Thoracic aorta (tissue), 2 donors: Measurements from ENCODE around the gene REP15. TPM values are rescaled to one million over a fixed set of nuclear protein-coding genes. Genes with fewer than 3 reads are reported as not detected.

Experiments
- ATAC-seq: fragments of 150-250 bp; one replicate; pipeline ENCODE4 v1.8.0; 2017; ENCODE audit warnings: low read depth; ENCODE audit not compliant: insufficient number of reproducible peaks, low FRiP score
- DNase-seq: peaks from one replicate; pipeline ENCODE4 v3.0.0-alpha.2; 2020; ENCODE audit warnings: low spot score
- H3K27ac ChIP-seq, 2 donors: fragments of 200-600 bp; sonication (generic); 1 replicate in 1 of 2; 2 replicates in 1 of 2; pipeline ENCODE4 v1.5.1; 2016; ENCODE audit warnings: mild to moderate bottlenecking in 2 of 2, moderate library complexity in 2 of 2
- H3K27me3 ChIP-seq: fragments of 200-600 bp; sonication (generic); replicated peaks from 2 replicates; pipeline ENCODE4 v1.6.0; 2016; ENCODE audit warnings: mild to moderate bottlenecking; ENCODE audit not compliant: insufficient read depth
- H3K36me3 ChIP-seq: fragments of 200-600 bp; sonication (generic); one replicate; pipeline ENCODE4 v1.5.1; 2016
- H3K4me1 ChIP-seq, 2 donors: fragments of 200-600 bp; sonication (generic); 1 replicate in 1 of 2; 2 replicates in 1 of 2; pipeline versions ENCODE4 v1.5.1 to v1.6.0; 2016; ENCODE audit warnings: low read depth in 2 of 2, mild to moderate bottlenecking in 1 of 2; ENCODE audit not compliant: control insufficient read depth in 1 of 2
- H3K4me3 ChIP-seq: fragments of 200-600 bp; sonication (generic); 2 replicates; pipeline ENCODE4 v1.5.1; 2016; ENCODE audit warnings: mild to moderate bottlenecking
- H3K9me3 ChIP-seq: fragments of 200-600 bp; sonication (generic); 2 replicates; pipeline ENCODE4 v1.5.1; 2016
- CTCF ChIP-seq: fragments of 200-600 bp; sonication (generic); IDR thresholded peaks from one replicate; pipeline ENCODE4 v1.5.1; 2019; ENCODE audit warnings: antibody characterized with exemption
- total RNA-seq, 2 donors: library from RNA; depleted of rRNA; stranded (reverse); fragments of >200 nt; gene quantifications; one replicate each; pipeline versions ENCODE4 v1.1.0 to v1.2.3, GENCODE V29; 2016

Gene REP15
- total RNA-seq, 2 donors from 2014 or later: 5.6 to 8.3 TPM

DNA sequence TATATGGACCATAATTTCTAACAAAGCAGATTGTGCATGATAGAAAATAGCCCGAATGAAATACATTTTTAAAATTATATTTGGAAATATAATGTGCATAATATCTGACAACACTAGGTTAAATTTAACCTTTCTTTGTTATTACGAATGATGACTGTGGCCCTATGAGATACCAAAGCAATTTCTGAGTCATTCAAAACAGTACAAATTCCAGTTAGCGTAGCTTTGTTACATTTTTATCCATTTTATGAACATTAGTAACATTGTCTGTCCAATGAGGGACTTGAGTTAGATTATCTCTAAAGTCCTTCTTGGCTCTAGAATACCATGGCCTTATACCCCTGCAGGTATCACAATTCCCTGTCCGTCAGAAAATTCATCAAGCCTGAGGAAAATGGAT, 39.0 kb upstream of the REP15 start:
- peaks cover 3% of the 10 kb centered on the region for H3K36me3 ChIP-seq
- DNase-seq: no peak
- H3K4me1 ChIP-seq: peaks cover 10 to 35% of the 10 kb centered on the region in 2 donors
- peak overlapping the region; percentile 19 for H3K4me3 ChIP-seq
- H3K9me3 ChIP-seq: no peaks in the 10 kb centered on the region
- H3K27me3 ChIP-seq: no peaks in the 10 kb centered on the region
- no peak for TF ChIP-seq CTCF
- peak overlapping the region; percentile 80 to 81 for H3K27ac ChIP-seq
- no peak for ATAC-seq

- no peak overlapping the region for H3K4me3 ChIP-seq
- no peak for ATAC-seq
- no peak for DNase-seq
- H3K9me3 ChIP-seq: no peaks in the 10 kb centered on the region
- H3K4me1 ChIP-seq: peaks cover 15 to 41% of the 10 kb centered on the region in 2 donors
- no peak for TF ChIP-seq CTCF
- no peaks in the 10 kb centered on the region for H3K27me3 ChIP-seq
- peaks cover 15% of the 10 kb centered on the region for H3K36me3 ChIP-seq
- H3K27ac ChIP-seq: peak overlapping the region in 1 of 2 donors; percentile 85
These were observed 30.5 kb upstream of the REP15 start for GRCh38 chr12:27665704-27666103.

DNA sequence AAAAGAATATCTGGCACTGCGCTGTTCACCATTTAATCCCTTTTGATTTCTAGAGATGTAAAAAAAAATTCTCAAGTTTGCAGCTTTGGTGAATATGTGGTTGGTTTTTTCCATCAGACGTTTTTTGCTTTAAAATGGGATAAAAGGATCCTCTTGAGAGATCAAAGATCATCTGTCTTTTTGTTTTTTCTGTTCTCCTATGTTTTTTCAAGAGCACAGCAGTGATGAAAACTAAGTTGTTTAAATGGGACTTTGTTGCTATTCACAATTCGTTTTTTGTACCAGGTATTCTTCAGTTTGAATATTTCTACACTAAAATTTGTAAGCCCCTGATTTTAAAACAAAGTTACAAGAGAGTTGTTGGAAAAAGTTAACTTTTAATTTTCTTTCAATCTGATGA, 29.7 kb upstream of the REP15 start:
- Histone ChIP-seq H3K36me3 (peaks cover 12% of the 10 kb centered on the region), H3K27ac (peak overlapping the region; percentile 58 to 85), H3K4me3 (no peak overlapping the region), H3K27me3 (no peaks in the 10 kb centered on the region), H3K9me3 (no peaks in the 10 kb centered on the region), H3K4me1 (peaks cover 15 to 46% of the 10 kb centered on the region in 2 donors)
- no peak for TF ChIP-seq CTCF
- ATAC-seq: no peak
- DNase-seq: no peak

- no peaks in the 10 kb centered on the region for H3K27me3 ChIP-seq
- H3K4me3 ChIP-seq: no peak overlapping the region
- H3K4me1 ChIP-seq: peaks cover 19 to 56% of the 10 kb centered on the region in 2 donors
- no peak for TF ChIP-seq CTCF
- H3K27ac ChIP-seq: peak overlapping the region; percentile 58 to 85
- ATAC-seq (peak; percentile 58), DNase-seq (peak; percentile 63)
- H3K36me3 ChIP-seq: peaks cover 12% of the 10 kb centered on the region
- H3K9me3 ChIP-seq: no peaks in the 10 kb centered on the region
These were observed 28.7 kb upstream of the REP15 start for GRCh38 chr12:27667540-27667939.

DNA sequence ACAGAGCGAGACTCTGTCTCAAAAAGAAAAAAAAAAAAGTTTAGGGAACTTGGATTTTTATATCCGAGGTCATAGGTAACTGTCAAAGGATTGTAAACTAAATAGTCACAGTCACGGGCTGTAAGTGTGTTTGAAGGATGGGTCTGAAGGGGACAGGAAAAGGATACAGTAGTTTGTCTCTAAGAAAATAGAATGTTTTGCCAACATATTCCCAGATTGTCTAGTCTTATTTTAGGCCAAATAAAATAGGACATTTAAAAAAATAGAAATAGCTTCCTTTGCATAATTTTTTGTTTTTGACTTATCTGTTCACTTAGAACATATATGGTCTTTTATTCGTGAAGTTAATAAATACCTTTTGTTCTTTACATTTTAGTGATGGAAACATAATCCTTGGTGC, 24.2 kb upstream of the REP15 start:
- no peak overlapping the region for H3K4me3 ChIP-seq
- ATAC-seq: no peak
- H3K27ac ChIP-seq: peak overlapping the region; percentile 73 to 82
- H3K27me3 ChIP-seq: no peaks in the 10 kb centered on the region
- DNase-seq: no peak
- peaks cover 10% of the 10 kb centered on the region for H3K36me3 ChIP-seq
- H3K4me1 ChIP-seq: peaks cover 16 to 57% of the 10 kb centered on the region in 2 donors
- TF ChIP-seq CTCF: no peak
- H3K9me3 ChIP-seq: no peaks in the 10 kb centered on the region
